ENCODE measurements around the gene EXOSC2.

GRCh38 chr9:130658893-130659698 is 34.5 kb upstream of the EXOSC2 start:
- no peak for TF ChIP-seq TCF12 (IDR thresholded peaks at IDR 0.05; ENCODE audit: low read depth)
- TF ChIP-seq EGR1 (IDR thresholded peaks at IDR 0.05), result no peak
- no peak for TF ChIP-seq ZBTB7A (IDR thresholded peaks at IDR 0.05; ENCODE audit: low read depth)
- TF ChIP-seq YY1 (IDR thresholded peaks at IDR 0.05; ENCODE audit: low read depth), result no peak
- no peak for TF ChIP-seq CREB1 (IDR thresholded peaks at IDR 0.05; ENCODE audit: low read depth)
- TF ChIP-seq EP300 (IDR thresholded peaks at IDR 0.05; ENCODE audit: borderline replicate concordance), result no peak
- no peak for TF ChIP-seq REST (IDR thresholded peaks at IDR 0.05; ENCODE audit: low read depth)
- no peak for TF ChIP-seq USF1 (IDR thresholded peaks at IDR 0.05)
- no peak for TF ChIP-seq RAD21 (IDR thresholded peaks at IDR 0.05; ENCODE audit: low read depth)

Data from Ishikawa (cell line).